Measurements from ENCODE around the gene SH2D2A.

Gene SH2D2A

GRCh38 chr1:156857532-156857931 lies 40.9 kb upstream of the SH2D2A start:
- ATAC-seq (ENCODE audit: insufficient read depth, low read depth) (no peak), DNase-seq (no peak)
- Histone ChIP-seq H3K4me2 (ENCODE audit: insufficient read depth, low read length) (no peak overlapping the region), H3K9ac (ENCODE audit: low read depth, low read length) (no peak overlapping the region), H3K27me3 (ENCODE audit: insufficient read depth, low read length, poor library complexity) (peaks cover 56% of the 10 kb centered on the region), H3K4me1 (ENCODE audit: insufficient read depth, low read length) (peaks cover 20% of the 10 kb centered on the region), H4K20me1 (ENCODE audit: insufficient read depth, low read length) (peaks cover 7% of the 10 kb centered on the region), H3K4me3 (ENCODE audit: low read depth in 1 of 2, low read length in 2 of 2) (no peak overlapping the region), H2AFZ (ENCODE audit: low read depth, low read length) (no peak overlapping the region), H3K36me3 (ENCODE audit: insufficient read depth, low read length) (no peaks in the 10 kb centered on the region), H3K9me3 (ENCODE audit: insufficient read depth, low read length, severe bottlenecking) (no peaks in the 10 kb centered on the region), H3K79me2 (ENCODE audit: insufficient read depth, low read length) (no peaks in the 10 kb centered on the region), H3K27ac (ENCODE audit: low read length) (no peak overlapping the region)
- TF ChIP-seq EZH2 (IDR thresholded peaks at IDR 0.05; ENCODE audit: borderline replicate concordance, low read depth, low read length, severe bottlenecking) (no peak), CTCF (IDR thresholded peaks at IDR 0.05; ENCODE audit: borderline replicate concordance, extremely low read depth, low read length, poor library complexity, severe bottlenecking) (no peak)

GRCh38 chr1:156856282-156856785 lies 39.7 kb upstream of the SH2D2A start:
- H3K9me3 ChIP-seq (ENCODE audit: insufficient read depth, low read length, severe bottlenecking): no peaks in the 10 kb centered on the region
- H3K79me2 ChIP-seq (ENCODE audit: insufficient read depth, low read length): no peaks in the 10 kb centered on the region
- H3K4me2 ChIP-seq (ENCODE audit: insufficient read depth, low read length): no peak overlapping the region
- H3K36me3 ChIP-seq (ENCODE audit: insufficient read depth, low read length): no peaks in the 10 kb centered on the region
- H4K20me1 ChIP-seq (ENCODE audit: insufficient read depth, low read length): peaks cover 7% of the 10 kb centered on the region
- peaks cover 49% of the 10 kb centered on the region for H3K27me3 ChIP-seq (ENCODE audit: insufficient read depth, low read length, poor library complexity)
- peaks cover 13% of the 10 kb centered on the region for H3K4me1 ChIP-seq (ENCODE audit: insufficient read depth, low read length)
- no peak overlapping the region for H3K27ac ChIP-seq (ENCODE audit: low read length)
- DNase-seq (no peak), ATAC-seq (ENCODE audit: insufficient read depth, low read depth) (no peak)
- H3K9ac ChIP-seq (ENCODE audit: low read depth, low read length): no peak overlapping the region
- H2AFZ ChIP-seq (ENCODE audit: low read depth, low read length): no peak overlapping the region
- no peak for TF ChIP-seq CTCF (IDR thresholded peaks at IDR 0.05; ENCODE audit: borderline replicate concordance, extremely low read depth, low read length, poor library complexity, severe bottlenecking)
- TF ChIP-seq EZH2 (IDR thresholded peaks at IDR 0.05; ENCODE audit: borderline replicate concordance, low read depth, low read length, severe bottlenecking): no peak
- H3K4me3 ChIP-seq (ENCODE audit: low read depth in 1 of 2, low read length in 2 of 2): no peak overlapping the region

GRCh38 chr1:156854634-156855033 lies 38.0 kb upstream of the SH2D2A start:
- H3K27ac ChIP-seq (ENCODE audit: low read length): no peak overlapping the region
- no peak overlapping the region for H3K4me3 ChIP-seq (ENCODE audit: low read depth in 1 of 2, low read length in 2 of 2)
- H3K79me2 ChIP-seq (ENCODE audit: insufficient read depth, low read length): no peaks in the 10 kb centered on the region
- H3K27me3 ChIP-seq (ENCODE audit: insufficient read depth, low read length, poor library complexity): peaks cover 32% of the 10 kb centered on the region
- DNase-seq (no peak), ATAC-seq (ENCODE audit: insufficient read depth, low read depth) (no peak)
- no peak for TF ChIP-seq EZH2 (IDR thresholded peaks at IDR 0.05; ENCODE audit: borderline replicate concordance, low read depth, low read length, severe bottlenecking)
- TF ChIP-seq CTCF (IDR thresholded peaks at IDR 0.05; ENCODE audit: borderline replicate concordance, extremely low read depth, low read length, poor library complexity, severe bottlenecking): no peak
- H3K36me3 ChIP-seq (ENCODE audit: insufficient read depth, low read length): no peaks in the 10 kb centered on the region
- H3K4me2 ChIP-seq (ENCODE audit: insufficient read depth, low read length): no peak overlapping the region
- H3K9ac ChIP-seq (ENCODE audit: low read depth, low read length): no peak overlapping the region
- peaks cover 3% of the 10 kb centered on the region; the same call in 1 of the 2 replicates for H4K20me1 ChIP-seq (ENCODE audit: insufficient read depth, low read length)
- H3K4me1 ChIP-seq (ENCODE audit: insufficient read depth, low read length): no peaks in the 10 kb centered on the region
- H2AFZ ChIP-seq (ENCODE audit: low read depth, low read length): no peak overlapping the region
- H3K9me3 ChIP-seq (ENCODE audit: insufficient read depth, low read length, severe bottlenecking): no peaks in the 10 kb centered on the region

- H3K9ac ChIP-seq (ENCODE audit: low read depth, low read length): no peak overlapping the region
- no peak overlapping the region for H3K4me3 ChIP-seq (ENCODE audit: low read depth in 1 of 2, low read length in 2 of 2)
- ATAC-seq (ENCODE audit: insufficient read depth, low read depth): no peak
- H3K4me2 ChIP-seq (ENCODE audit: insufficient read depth, low read length): no peak overlapping the region
- H3K9me3 ChIP-seq (ENCODE audit: insufficient read depth, low read length, severe bottlenecking): no peaks in the 10 kb centered on the region
- no peaks in the 10 kb centered on the region for H4K20me1 ChIP-seq (ENCODE audit: insufficient read depth, low read length)
- H3K36me3 ChIP-seq (ENCODE audit: insufficient read depth, low read length): no peaks in the 10 kb centered on the region
- no peaks in the 10 kb centered on the region for H3K4me1 ChIP-seq (ENCODE audit: insufficient read depth, low read length)
- DNase-seq: no peak
- no peak for TF ChIP-seq EZH2 (IDR thresholded peaks at IDR 0.05; ENCODE audit: borderline replicate concordance, low read depth, low read length, severe bottlenecking)
- no peak for TF ChIP-seq CTCF (IDR thresholded peaks at IDR 0.05; ENCODE audit: borderline replicate concordance, extremely low read depth, low read length, poor library complexity, severe bottlenecking)
- H3K27ac ChIP-seq (ENCODE audit: low read length): no peak overlapping the region
- H3K79me2 ChIP-seq (ENCODE audit: insufficient read depth, low read length): no peaks in the 10 kb centered on the region
- H2AFZ ChIP-seq (ENCODE audit: low read depth, low read length): no peak overlapping the region
- H3K27me3 ChIP-seq (ENCODE audit: insufficient read depth, low read length, poor library complexity): peaks cover 23% of the 10 kb centered on the region
Observed at GRCh38 chr1:156853761-156854160, 37.1 kb upstream of the SH2D2A start.

Data from DND-41 (cell line).